H1 (cell line): Measurements from ENCODE around the gene KCTD17.

Experiments used
- ASH2L ChIP-seq: fragments of 200-600, 300-600 bp; sonication (generic); IDR thresholded peaks from one replicate; pipeline ENCODE4 v1.7.1; 2017; ENCODE audit warnings: low read length
- CBX5 ChIP-seq: fragments of 300-800, 300-1000 bp; sonication (generic); IDR thresholded peaks from 2 replicates; pipeline ENCODE4 v1.7.1; 2016; ENCODE audit warnings: antibody characterized with exemption, low read length, low read depth
- POLR2AphosphoS5 ChIP-seq: IDR thresholded peaks from 2 replicates; pipeline ENCODE4 v1.6.1; 2011; ENCODE audit warnings: low read depth, low read length
- POU5F1 ChIP-seq: IDR thresholded peaks from 2 replicates; pipeline ENCODE4 v1.6.1; 2011; ENCODE audit warnings: low read depth, mild to moderate bottlenecking, low read length, moderate library complexity
- SIN3A ChIP-seq, 2 experiments: IDR thresholded peaks in 1 of 2; conservative IDR thresholded peaks in 1 of 2; 2 replicates each; pipeline ENCODE4 v1.6.1; 2011 to 2012; ENCODE audit warnings: low read length in 2 of 2, improper control_type of control experiment in 1 of 2, low read depth in 1 of 2, mild to moderate bottlenecking in 1 of 2
- SP2 ChIP-seq: IDR thresholded peaks from 2 replicates; pipeline ENCODE4 v1.6.1; 2012; ENCODE audit warnings: mild to moderate bottlenecking, low read length, inconsistent platforms
- TF ChIP-seq, protein P1 (sequence below), 3 experiments: IDR thresholded peaks; 1 replicate in 2 of 3; 2 replicates in 1 of 3; pipeline versions ENCODE4 v1.5.1 to v1.6.1; 2011; ENCODE audit warnings: low read length in 3 of 3, mild to moderate bottlenecking in 3 of 3, inconsistent platforms in 2 of 3, low read depth in 1 of 3, moderate library complexity in 1 of 3; ENCODE audit not compliant: insufficient read depth in 1 of 3; ENCODE audit errors: control extremely low read depth in 1 of 3
- TF ChIP-seq, protein P2 (sequence below): IDR thresholded peaks from 2 replicates; pipeline ENCODE4 v1.6.1; 2011; ENCODE audit warnings: low read length, improper control_type of control experiment
- TF ChIP-seq, protein P3 (sequence below): IDR thresholded peaks from 2 replicates; pipeline ENCODE4 v1.6.1; 2012; ENCODE audit warnings: inconsistent platforms

DNA sequence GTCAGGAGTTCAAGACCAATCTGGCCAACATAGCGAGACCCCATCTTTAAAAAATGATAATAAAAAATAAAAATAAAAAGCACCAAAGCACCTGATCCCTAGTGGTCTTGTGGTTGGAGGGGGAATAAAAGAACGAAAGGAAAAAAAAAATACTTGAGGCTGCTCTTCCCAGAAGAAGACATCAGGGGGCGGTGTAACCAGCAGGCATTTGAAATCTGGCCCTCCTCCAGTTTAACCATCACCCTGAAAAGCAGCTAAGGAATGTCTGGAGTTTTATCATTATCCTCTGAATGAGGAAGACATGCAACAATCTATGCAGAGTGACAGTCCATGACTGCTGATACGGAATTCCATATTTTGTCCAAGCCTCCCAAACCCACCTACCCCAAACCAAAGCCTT lies 5.6 kb upstream of the KCTD17 start:
- TF ChIP-seq, protein P1, sequence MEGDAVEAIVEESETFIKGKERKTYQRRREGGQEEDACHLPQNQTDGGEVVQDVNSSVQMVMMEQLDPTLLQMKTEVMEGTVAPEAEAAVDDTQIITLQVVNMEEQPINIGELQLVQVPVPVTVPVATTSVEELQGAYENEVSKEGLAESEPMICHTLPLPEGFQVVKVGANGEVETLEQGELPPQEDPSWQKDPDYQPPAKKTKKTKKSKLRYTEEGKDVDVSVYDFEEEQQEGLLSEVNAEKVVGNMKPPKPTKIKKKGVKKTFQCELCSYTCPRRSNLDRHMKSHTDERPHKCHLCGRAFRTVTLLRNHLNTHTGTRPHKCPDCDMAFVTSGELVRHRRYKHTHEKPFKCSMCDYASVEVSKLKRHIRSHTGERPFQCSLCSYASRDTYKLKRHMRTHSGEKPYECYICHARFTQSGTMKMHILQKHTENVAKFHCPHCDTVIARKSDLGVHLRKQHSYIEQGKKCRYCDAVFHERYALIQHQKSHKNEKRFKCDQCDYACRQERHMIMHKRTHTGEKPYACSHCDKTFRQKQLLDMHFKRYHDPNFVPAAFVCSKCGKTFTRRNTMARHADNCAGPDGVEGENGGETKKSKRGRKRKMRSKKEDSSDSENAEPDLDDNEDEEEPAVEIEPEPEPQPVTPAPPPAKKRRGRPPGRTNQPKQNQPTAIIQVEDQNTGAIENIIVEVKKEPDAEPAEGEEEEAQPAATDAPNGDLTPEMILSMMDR (IDR thresholded peaks at IDR 0.05; ENCODE audit: control extremely low read depth in 1 of 3, insufficient read depth in 1 of 3, low read depth in 1 of 3, low read length in 3 of 3): peak; percentile 27 to 82 (median 65)
- TF ChIP-seq SP2 (no peak), POLR2AphosphoS5 (no peak), ASH2L (no peak), POU5F1 (no peak), SIN3A (conservative IDR thresholded peaks at IDR 0.05 in 1 of 2, IDR thresholded peaks at IDR 0.05 in 1 of 2; ENCODE audit: low read depth in 1 of 2, low read length in 2 of 2) (no peak), CBX5 (no peak)
- TF ChIP-seq, protein P2, sequence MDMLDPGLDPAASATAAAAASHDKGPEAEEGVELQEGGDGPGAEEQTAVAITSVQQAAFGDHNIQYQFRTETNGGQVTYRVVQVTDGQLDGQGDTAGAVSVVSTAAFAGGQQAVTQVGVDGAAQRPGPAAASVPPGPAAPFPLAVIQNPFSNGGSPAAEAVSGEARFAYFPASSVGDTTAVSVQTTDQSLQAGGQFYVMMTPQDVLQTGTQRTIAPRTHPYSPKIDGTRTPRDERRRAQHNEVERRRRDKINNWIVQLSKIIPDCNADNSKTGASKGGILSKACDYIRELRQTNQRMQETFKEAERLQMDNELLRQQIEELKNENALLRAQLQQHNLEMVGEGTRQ: no peak
- TF ChIP-seq, protein P3, sequence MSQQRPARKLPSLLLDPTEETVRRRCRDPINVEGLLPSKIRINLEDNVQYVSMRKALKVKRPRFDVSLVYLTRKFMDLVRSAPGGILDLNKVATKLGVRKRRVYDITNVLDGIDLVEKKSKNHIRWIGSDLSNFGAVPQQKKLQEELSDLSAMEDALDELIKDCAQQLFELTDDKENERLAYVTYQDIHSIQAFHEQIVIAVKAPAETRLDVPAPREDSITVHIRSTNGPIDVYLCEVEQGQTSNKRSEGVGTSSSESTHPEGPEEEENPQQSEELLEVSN: no peak
